SK-N-MC (cell line): ENCODE measurements around the gene GABRP.

Source experiments
- EZH2 ChIP-seq: fragments of 200-600 bp; sonication (generic); IDR thresholded peaks from one replicate; pipeline ENCODE4 v1.6.1; 2017; ENCODE audit warnings: antibody characterized with exemption
- POLR2AphosphoS5 ChIP-seq: IDR thresholded peaks from 2 replicates; pipeline ENCODE4 v1.6.1; 2012; ENCODE audit warnings: mild to moderate bottlenecking, low read depth, low read length, borderline replicate concordance

- no peak for TF ChIP-seq EZH2
- no peak for TF ChIP-seq POLR2AphosphoS5
Measured at GRCh38 chr5:170748951-170749471, 34.5 kb upstream of the GABRP start.
